ENCODE results near the gene NT5C3A. TPM values are rescaled to one million over a fixed set of nuclear protein-coding genes. Genes with fewer than 3 reads are reported as not detected.
A peak's percentile ranks its signal among the peaks of the same experiment; 100 is the strongest.
"Not testable (repeated sequence)": the region's sequence is repeated elsewhere in the genome, so short reads cannot be mapped to it uniquely, and the experiment has no call there.

The NT5C3A gene
- polyA plus RNA-seq, 5 donors: 34.8 to 49.1 (median 42.9) TPM

GRCh38 chr7:32991975-32992700 is 70.4 kb downstream of the NT5C3A start:
- not testable (repeated sequence) for DNase-seq

DNA sequence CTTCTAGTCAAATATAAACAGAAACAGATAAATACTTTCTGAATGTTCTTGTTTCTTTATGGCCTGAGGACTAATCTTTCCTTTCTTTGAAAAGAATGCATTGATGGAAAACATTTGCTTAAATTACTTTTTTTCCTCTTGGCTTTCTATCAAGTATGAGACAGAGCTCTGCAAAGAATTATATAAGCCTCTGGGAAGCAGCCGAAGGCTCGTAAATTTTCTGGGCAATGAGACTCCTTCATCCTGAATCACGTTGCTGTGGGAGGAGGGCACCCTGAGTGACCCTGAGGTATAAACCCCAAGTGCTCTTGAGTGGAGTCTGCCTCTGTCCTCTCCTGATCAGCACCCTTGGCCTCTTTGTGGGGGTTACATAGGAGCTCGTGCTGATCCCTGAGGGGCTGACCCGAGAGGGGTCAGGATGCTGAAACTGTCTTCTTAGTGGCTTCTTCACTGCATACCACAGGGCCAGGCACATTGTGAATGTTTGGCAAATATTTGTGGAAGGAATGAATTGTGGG is 71.4 kb downstream of the NT5C3A start:
- peak in 1 of 2 donors; percentile 4 for DNase-seq

- DNase-seq: not testable (repeated sequence)
Measured at GRCh38 chr7:32988148-32988547, 74.4 kb downstream of the NT5C3A start.

DNA sequence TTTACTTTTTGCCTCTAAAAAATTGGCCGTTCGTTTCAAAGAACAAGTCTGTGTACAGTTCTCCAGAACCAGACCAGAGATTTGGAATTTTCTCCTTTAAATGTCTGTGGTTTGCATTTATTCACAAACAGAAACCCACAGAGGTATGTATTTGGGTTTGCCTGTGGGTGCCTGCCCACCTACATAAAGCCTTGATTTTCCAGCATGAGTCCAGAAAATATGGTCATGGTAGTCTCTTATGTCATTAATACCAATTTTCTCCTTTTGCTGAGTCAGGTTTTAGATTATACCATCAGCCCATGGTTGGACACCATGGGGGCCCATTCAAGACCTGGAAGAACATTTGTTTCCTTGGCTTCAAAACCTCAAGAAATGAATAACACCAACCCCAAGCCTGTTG is 82.7 kb downstream of the NT5C3A start:
- not testable (repeated sequence) for DNase-seq

GRCh38 chr7:32979246-32979645 is 83.3 kb downstream of the NT5C3A start:
- not testable (repeated sequence) for DNase-seq

DNA sequence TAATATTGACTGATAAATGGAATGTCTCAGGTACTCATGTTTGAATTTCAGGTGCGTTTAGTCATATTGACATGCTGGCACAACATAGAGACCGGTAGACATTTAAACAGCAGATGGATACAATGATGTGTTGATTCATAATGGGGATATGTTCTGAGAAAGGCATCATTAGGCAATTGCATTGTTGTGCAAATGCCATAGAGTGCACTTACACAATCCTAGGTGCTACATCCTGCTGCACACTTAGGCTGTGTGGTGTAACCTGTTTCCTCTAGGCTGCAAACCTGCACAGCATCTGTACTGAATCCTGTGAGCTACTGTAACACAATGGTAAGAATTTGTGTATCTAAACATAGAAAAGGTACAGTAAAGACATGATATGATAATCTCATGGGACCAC is 85.4 kb downstream of the NT5C3A start:
- not testable (repeated sequence) for DNase-seq

DNA sequence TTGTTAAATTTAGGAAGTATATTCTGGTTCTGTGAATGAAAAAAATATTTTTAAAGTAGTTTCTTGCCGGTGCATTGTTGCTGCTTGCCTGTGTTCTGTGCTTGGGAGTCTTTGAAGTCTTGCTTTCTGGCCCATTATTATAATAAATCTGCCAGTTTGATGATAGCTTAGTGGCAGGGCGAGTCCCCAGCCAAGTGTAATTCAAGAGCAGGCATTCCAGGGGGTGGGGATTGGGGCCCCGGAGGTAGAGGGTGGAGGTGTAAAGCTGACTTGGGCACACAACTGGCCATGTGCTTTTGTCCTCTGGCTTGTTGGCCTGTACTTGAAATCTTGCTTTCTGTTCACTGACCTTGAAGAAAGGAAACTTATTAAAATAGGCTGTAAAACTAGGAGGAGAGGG is 90.6 kb downstream of the NT5C3A start:
- DNase-seq: not testable (repeated sequence)

GRCh38 chr7:32967268-32967582 is 95.4 kb downstream of the NT5C3A start:
- DNase-seq: not testable (repeated sequence)

- not testable (repeated sequence) for DNase-seq
Measured at GRCh38 chr7:32966489-32967267, 95.9 kb downstream of the NT5C3A start.

DNA sequence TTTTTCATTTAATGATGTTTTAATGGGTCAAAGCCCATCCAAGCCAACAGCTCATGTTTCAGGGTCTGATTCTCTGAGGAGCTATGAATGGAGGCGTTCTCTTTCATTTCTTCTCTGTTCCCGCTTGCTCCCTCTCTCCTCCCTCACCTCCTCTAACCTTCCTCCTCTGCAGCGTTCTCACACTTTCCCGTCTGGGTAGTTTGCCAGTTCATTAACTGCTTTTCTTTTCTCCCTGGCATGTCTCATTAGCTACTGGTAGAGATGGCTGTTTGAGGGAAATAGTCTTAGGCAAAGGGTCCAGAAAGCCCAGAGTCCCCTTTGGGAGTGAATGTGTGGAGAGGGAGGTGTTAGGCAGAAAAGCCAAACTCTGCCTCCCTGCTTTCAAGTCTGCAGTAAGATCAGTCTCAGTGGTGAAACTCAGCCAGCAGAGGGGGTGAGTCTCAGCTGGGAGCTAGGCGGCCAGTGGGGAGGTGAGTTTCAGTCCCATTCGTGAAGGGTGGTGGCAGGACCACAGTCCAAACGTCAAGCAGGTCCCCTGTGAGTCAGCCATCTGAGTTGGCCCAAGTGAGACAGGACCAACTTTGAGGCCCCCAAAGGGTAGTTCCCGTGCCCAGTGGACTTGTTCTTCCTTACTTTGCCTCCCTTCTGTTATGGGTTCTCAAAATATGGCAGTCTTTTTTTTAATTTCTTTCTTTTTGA is 98.0 kb downstream of the NT5C3A start:
- DNase-seq: peak; percentile 44 to 57

Other genes with a start within 250 kb of the NT5C3A start
- gene KBTBD2, start 171.0 kb downstream of the NT5C3A start, polyA plus RNA-seq (ENCODE audit: insufficient read depth in 1 of 5, insufficient read length in 5 of 5, low replicate concordance in 1 of 5): 10 to 100 TPM; 48.2 to 70.5 (median 65.9) TPM
- 100 to 1,000 TPM; 153 to 226 (median 182) TPM for gene FKBP9, start 105.3 kb downstream of the NT5C3A start, polyA plus RNA-seq (ENCODE audit: insufficient read depth in 1 of 5, insufficient read length in 5 of 5, low replicate concordance in 1 of 5)
- gene RP9, start 46.6 kb upstream of the NT5C3A start, polyA plus RNA-seq (ENCODE audit: insufficient read depth in 1 of 5, insufficient read length in 5 of 5, low replicate concordance in 1 of 5): 10 to 100 TPM; 31.6 to 41.4 (median 36.2) TPM
- gene BBS9, start 66.8 kb upstream of the NT5C3A start, polyA plus RNA-seq (ENCODE audit: insufficient read depth in 1 of 5, insufficient read length in 5 of 5, low replicate concordance in 1 of 5): 10 to 100 TPM; 13.8 to 22.8 (median 21.0) TPM